Stimulated activated naive CD8-positive, alpha-beta T cell treated with anti-CD3 and anti-CD28 coated beads, Interleukin-15, Interleukin-2, amounts not matched to agents 100 ng/mL and 50 ng/mL, for 24 hours (primary cell): ENCODE measurements around the gene ZC3H12C.

Experiments
- H3K27ac Mint-ChIP-seq: one replicate; pipeline ENCODE4 v1.8.0; 2021; ENCODE audit warnings: mild to moderate bottlenecking, mixed read lengths
- H3K27me3 Mint-ChIP-seq: one replicate; pipeline ENCODE4 v1.8.0; 2021; ENCODE audit warnings: mixed read lengths
- H3K36me3 Mint-ChIP-seq: one replicate; pipeline ENCODE4 v1.8.0; 2021; ENCODE audit warnings: low read depth, mixed read lengths
- H3K4me1 Mint-ChIP-seq: one replicate; pipeline ENCODE4 v1.8.0; 2021; ENCODE audit warnings: low read depth, mixed read lengths
- H3K4me3 Mint-ChIP-seq: one replicate; pipeline ENCODE4 v1.8.0; 2021; ENCODE audit warnings: mild to moderate bottlenecking, mixed read lengths
- H3K9me3 Mint-ChIP-seq: one replicate; pipeline ENCODE4 v1.8.0; 2021; ENCODE audit warnings: mixed read lengths

ZC3H12C gene

GRCh38 chr11:110217936-110218335, 124.7 kb downstream of the ZC3H12C start:
- Mint-ChIP-seq H3K4me1 (no peaks in the 10 kb centered on the region), H3K9me3 (no peaks in the 10 kb centered on the region), H3K4me3 (no peak overlapping the region), H3K27ac (no peak overlapping the region), H3K36me3 (peaks cover 10% of the 10 kb centered on the region), H3K27me3 (no peaks in the 10 kb centered on the region)

DNA sequence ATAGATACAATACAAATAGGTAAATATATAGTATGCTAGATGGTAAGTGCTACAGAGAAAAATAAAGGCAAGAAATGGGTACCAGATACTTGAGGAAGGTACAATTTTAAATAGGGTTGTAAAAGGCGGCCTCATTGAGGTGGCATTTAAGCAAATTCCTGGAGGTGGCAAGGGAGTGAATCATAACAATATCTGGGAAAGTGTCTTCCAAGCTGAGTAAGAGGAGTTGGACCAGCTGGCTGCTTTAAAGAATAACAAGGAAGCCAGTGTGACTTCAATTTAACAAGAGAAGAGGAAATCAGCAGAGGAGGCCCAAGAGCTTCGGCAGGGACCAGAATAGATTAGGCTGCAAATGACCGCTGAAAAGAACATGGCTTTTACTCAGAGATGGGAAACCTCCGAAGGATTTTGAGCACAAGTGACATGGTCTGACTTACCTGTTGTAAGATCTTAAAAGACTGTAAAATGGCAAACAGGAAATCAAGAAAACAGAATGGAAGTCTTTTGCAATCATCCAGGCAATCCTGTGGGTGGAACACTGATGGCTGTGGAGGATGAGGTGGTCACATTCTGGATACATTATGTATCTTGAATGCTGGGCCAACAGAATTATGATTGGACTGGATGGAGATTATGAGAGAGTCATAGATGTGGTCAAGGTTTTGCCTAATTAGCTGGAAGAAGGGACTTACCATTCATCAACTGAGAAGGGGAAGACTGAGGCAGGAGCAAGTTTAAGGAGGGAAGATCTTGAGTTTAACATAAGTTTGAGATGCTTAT, 126.0 kb downstream of the ZC3H12C start:
- Mint-ChIP-seq H3K27me3 (no peaks in the 10 kb centered on the region), H3K9me3 (no peaks in the 10 kb centered on the region), H3K36me3 (peaks cover 12% of the 10 kb centered on the region), H3K27ac (no peak overlapping the region), H3K4me3 (no peak overlapping the region), H3K4me1 (no peaks in the 10 kb centered on the region)
